ENCODE data around the gene DOK7. TPM values are rescaled to one million over a fixed set of nuclear protein-coding genes. Genes with fewer than 3 reads are reported as not detected.

The DOK7 gene
- total and polyA plus RNA-seq, 4 donors: 0.13 to 0.84 (median 0.46) TPM

- TF ChIP-seq CTCF (IDR thresholded peaks at IDR 0.05; ENCODE audit: low read depth, low read length, missing input control) (no peak), HNF4G (IDR thresholded peaks at IDR 0.05) (no peak), GABPA (IDR thresholded peaks at IDR 0.05 in 1 of 2, conservative IDR thresholded peaks at IDR 0.05 in 1 of 2) (no peak), ZBTB33 (IDR thresholded peaks at IDR 0.05) (no peak), SP1 (IDR thresholded peaks at IDR 0.05) (no peak), HNF4A (conservative IDR thresholded peaks at IDR 0.05) (no peak)
Measured at GRCh38 chr4:3481783-3482393, 18.8 kb downstream of the DOK7 start (continued).

- Histone ChIP-seq H3K9me3 (ENCODE audit: control insufficient read depth in 4 of 4, low read length in 3 of 4) (no peaks in the 10 kb centered on the region), H3K4me1 (ENCODE audit: control insufficient read depth in 4 of 4, insufficient read depth in 4 of 4, low read length in 3 of 4) (peaks cover 0 to 3% (median 0%) of the 10 kb centered on the region in 4 donors), H3K9ac (ENCODE audit: low read depth in 1 of 2, low read length in 2 of 2) (no peak overlapping the region), H3K4me3 (ENCODE audit: low read depth in 1 of 3, low read length in 3 of 3) (no peak overlapping the region), H3K36me3 (ENCODE audit: control insufficient read depth in 4 of 4, insufficient read depth in 3 of 4, low read depth in 1 of 4, low read length in 3 of 4) (no peaks in the 10 kb centered on the region), H3K27me3 (ENCODE audit: control insufficient read depth in 4 of 4, insufficient read depth in 4 of 4, low read length in 3 of 4) (no peaks in the 10 kb centered on the region), H3K27ac (ENCODE audit: low read depth in 1 of 2, low read length in 2 of 2) (no peak overlapping the region)
- 85% methylated on average over 12 of the region's 12 CpGs for WGBS
- no peak for DNase-seq (ENCODE audit: low spot score)
- TF ChIP-seq ZBTB33 (IDR thresholded peaks at IDR 0.05) (no peak), NR2F2 (IDR thresholded peaks at IDR 0.05) (no peak), RXRA (IDR thresholded peaks at IDR 0.05) (no peak)
Measured at GRCh38 chr4:3482707-3483106, 19.6 kb downstream of the DOK7 start.

- no peaks in the 10 kb centered on the region for H3K9me3 ChIP-seq (ENCODE audit: control insufficient read depth in 4 of 4, low read length in 3 of 4)
- H3K27ac ChIP-seq (ENCODE audit: low read depth in 1 of 2, low read length in 2 of 2): no peak overlapping the region
- 72% methylated on average over 23 of the region's 23 CpGs for WGBS
- H3K27me3 ChIP-seq (ENCODE audit: control insufficient read depth in 4 of 4, insufficient read depth in 4 of 4, low read length in 3 of 4): no peaks in the 10 kb centered on the region
- H3K4me3 ChIP-seq (ENCODE audit: low read depth in 1 of 3, low read length in 3 of 3): no peak overlapping the region
- no peak for DNase-seq (ENCODE audit: low spot score)
- H3K4me1 ChIP-seq (ENCODE audit: control insufficient read depth in 4 of 4, insufficient read depth in 4 of 4, low read length in 3 of 4): peaks cover 0 to 3% (median 0%) of the 10 kb centered on the region in 4 donors
- no peak overlapping the region for H3K9ac ChIP-seq (ENCODE audit: low read depth in 1 of 2, low read length in 2 of 2)
- no peaks in the 10 kb centered on the region for H3K36me3 ChIP-seq (ENCODE audit: control insufficient read depth in 4 of 4, insufficient read depth in 3 of 4, low read depth in 1 of 4, low read length in 3 of 4)
- no peak for TF ChIP-seq GABPA (IDR thresholded peaks at IDR 0.05 in 1 of 2, conservative IDR thresholded peaks at IDR 0.05 in 1 of 2)
- no peak for TF ChIP-seq ZBTB33 (IDR thresholded peaks at IDR 0.05)
- no peak for TF ChIP-seq NR2F2 (IDR thresholded peaks at IDR 0.05)
- TF ChIP-seq ATF3 (IDR thresholded peaks at IDR 0.05): no peak
- TF ChIP-seq HNF4A (conservative IDR thresholded peaks at IDR 0.05): no peak
- TF ChIP-seq EGR1 (IDR thresholded peaks at IDR 0.05; ENCODE audit: low read depth in 2 of 2): no peak
- no peak for TF ChIP-seq TAF1 (conservative IDR thresholded peaks at IDR 0.05)
- no peak for TF ChIP-seq REST (IDR thresholded peaks at IDR 0.05)
- TF ChIP-seq CTCF (IDR thresholded peaks at IDR 0.05; ENCODE audit: low read depth, low read length, missing input control): no peak
- TF ChIP-seq YY1 (IDR thresholded peaks at IDR 0.05): no peak
- no peak for TF ChIP-seq HNF4G (IDR thresholded peaks at IDR 0.05)
- no peak for TF ChIP-seq SP1 (IDR thresholded peaks at IDR 0.05)
Measured at GRCh38 chr4:3483471-3483921, 20.4 kb downstream of the DOK7 start.
